Measurements from ENCODE around the gene PROX1.
"Not testable (repeated sequence)": the region's sequence is repeated elsewhere in the genome, so short reads cannot be mapped to it uniquely, and the experiment has no call there.

Gene PROX1

DNA sequence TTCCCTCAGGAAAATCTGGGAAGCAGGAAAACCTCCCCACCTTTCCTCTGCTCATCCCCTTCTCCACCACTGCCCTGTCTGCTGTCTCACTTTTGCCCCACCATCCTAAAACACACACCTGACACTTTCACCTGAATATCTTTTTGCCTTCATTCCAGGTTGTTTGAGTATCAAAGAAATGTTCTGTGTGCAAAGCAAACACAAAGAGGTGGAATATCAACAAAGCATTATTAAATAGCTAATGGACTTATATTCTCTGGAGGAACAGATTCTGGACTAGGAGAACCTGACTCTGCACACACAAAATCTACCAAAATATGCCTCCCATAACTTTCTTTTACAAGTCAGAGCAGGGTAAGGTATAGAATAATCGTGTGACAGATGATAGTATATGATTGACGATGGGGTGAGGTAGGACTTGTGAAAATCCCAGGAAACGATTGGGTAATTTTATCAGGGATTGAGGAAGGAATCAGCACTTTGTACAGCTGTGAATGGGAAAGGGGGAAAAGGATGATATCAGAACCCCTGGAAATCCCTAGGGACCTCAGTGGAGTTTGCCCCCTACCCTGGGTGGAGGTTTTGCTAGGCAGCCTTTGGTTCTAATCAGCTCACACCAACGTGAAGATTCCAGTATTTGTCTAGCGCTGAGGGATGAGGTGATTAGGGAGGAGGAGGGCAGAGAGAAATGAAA, 87.7 kb downstream of the PROX1 start:
- DNase-seq, result no peak

DNA sequence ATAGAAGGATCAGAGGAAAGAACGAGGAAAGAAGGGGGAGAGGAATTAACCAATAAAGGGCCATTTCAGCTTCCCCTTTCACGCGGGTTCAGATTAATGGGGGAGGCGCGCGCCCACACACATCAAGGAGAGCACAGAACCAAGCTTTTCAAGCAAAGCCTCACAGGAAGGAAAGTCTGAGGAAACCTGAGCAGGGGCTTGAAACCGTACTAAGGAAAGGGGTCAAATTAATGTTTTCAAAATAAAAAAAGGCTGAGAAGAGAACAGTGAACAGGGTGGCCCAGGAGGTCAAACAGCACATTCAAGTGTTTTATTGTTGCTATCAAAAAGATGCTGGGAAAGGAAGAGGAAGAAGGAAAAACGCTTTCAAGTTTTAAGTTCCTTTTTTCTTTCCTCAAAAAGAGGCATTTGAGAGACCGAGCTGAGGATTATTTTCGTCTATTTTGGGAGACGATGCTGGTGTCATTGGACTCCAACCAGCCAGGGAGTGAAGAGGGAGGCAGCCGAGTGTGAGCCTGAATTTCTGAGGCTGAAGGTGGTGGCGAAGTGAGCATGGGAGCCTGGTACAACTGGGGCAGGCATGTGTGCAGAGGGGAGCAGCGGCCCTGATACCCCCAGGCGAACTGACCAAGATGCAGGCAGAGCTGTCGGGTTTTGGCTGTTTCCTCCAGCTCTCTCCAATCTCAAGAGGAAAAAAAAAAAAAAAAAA, 88.4 kb downstream of the PROX1 start:
- no peak for DNase-seq

DNA sequence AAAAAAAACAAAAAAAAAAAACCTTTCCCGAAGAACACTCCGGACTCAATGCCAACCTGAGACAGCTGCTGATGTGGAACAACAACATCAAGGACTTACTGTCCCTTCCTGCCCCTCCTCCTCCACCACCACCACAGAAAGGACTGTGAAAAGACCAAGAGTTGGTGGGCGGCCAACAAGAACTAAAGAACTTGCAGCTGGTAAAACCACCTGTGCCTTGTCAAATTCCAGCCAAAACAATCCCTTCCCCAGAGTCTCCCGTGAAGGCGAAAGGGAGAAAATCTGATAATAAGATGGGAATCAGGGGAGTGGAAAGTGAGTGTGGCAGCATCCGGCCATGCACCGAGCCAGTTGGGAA, 88.9 kb downstream of the PROX1 start:
- no peak for DNase-seq

DNA sequence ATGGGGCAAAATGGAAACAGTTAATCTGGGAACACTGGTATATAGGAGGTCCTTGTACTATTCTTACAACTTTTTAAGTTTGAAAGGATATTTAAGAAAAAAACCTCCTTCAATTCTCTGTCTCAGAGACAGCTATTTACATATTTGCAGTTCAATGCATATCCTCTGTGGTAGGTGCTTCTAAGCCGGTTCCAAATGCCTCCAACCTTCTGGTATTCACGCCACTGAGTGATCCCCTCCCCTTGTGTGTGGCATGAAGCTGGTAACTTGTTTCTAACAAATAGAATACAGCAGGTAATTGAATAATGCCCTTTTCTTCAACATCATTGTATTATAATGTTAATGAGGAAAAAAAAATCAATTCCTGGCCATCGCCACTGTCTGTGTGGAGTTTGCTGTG, 91.2 kb downstream of the PROX1 start:
- no peak for DNase-seq

DNA sequence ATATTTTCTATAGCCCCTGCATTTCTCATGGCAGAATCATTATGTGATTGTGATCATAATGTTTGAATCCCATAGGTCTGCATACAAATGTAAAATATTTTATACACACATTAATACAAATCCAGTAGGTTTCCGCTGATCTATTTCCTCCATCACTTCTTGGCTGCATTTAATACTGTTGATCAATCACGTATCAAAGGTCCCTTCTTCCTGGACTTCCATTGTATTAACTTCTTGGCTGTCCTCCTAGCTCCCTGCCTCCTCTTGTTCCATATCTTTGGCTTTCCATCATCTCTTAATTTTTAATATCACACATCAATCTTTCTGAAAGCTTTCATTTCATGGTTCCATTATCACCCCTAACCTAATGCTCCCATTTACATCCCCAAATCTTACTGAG, 97.6 kb downstream of the PROX1 start:
- no peak for DNase-seq

DNA sequence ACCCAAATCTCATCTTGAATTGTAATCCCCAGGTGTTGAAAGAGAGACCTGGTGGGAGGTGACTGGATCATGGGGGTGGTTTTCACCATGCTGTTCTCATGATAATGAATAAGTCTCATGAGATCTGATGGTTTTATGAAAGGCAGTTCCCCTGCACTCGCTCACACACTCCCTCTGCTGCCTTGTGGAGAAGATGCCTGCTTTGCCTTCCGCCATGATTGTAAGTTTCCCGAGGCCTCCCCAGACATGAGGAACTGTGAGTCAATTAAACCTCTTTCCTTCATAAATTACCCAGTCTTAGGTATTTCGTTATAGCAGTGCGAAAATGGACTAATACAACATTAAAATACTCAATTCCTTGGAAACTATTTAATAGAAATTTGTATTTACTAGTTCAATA, 99.2 kb downstream of the PROX1 start:
- DNase-seq, result no peak

DNA sequence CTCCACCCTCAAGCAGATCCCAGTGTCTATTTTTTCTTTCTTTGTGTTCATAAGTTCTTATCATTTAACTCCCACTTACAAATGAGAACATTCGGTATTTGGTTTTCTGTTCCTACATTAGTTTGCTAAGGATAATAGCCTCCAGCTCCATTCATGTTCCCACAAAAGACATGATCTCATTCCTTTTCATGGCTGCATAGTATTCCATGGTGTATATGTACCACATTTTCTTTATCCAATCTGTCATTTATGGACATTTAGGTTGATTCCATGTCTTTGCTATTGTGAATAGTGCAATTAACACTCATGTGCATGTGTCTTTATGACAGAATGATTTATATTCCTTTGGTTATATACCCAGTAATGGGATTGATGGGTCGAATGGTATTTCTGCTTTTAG, 101.2 kb downstream of the PROX1 start:
- not testable (repeated sequence) for DNase-seq
